ENCODE results near the gene ALK. TPM values are rescaled to one million over a fixed set of nuclear protein-coding genes. Genes with fewer than 3 reads are reported as not detected.
"Not testable (repeated sequence)": the region's sequence is repeated elsewhere in the genome, so short reads cannot be mapped to it uniquely, and the experiment has no call there.

Gene ALK
- total RNA-seq, 1 donor from 2014 or later, result 0.41 TPM

DNA sequence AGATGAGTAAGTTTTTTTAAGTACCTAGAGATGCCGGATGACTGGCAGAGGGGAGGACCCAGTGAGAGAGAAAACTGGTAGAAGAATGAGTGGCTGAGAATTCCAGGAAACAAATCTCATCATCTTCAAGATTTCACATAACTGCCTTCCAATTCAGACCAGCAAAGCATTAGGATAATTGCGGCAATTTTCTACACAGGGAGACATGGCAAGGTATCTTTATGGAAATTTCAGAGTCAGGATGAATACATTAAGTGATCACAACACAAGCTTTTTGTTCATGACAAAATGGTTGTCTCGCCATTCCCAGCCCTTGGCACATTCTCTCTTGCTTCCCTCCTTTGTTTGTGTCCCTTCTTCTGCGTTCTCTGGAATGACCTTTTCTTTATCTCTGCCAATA, 82.1 kb downstream of the ALK start:
- no peak for DNase-seq

- no peak for DNase-seq
These were observed 83.5 kb downstream of the ALK start for GRCh38 chr2:29837925-29838324.

- no peak for DNase-seq
These were observed 86.8 kb downstream of the ALK start for GRCh38 chr2:29834624-29835023.

DNA sequence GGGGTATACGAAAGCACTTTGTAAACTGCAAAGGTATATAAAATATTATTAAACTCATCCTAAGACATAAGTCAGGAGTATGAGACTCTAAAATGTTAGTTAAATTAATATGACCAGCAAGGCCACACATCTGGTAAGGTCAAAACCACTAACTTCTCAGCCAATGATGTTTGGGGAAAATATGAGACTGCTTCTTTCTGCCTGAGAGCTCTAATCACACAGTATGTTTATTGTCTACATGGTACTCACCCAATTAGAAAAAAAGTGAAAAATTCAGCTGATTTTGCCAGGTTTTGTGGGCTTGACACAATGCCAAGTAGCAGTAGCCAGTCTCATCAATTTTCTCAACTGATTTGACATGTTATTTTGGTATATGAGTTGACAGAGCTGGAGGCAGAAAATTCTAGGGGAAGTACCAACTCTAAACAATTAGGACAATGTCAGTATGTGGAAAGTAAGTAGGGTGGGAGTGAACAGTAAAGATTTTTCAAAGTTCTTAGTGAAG, 87.3 kb downstream of the ALK start:
- no peak for DNase-seq

GRCh38 chr2:29831560-29831959, 89.8 kb downstream of the ALK start:
- DNase-seq, result no peak

GRCh38 chr2:29829841-29830240, 91.5 kb downstream of the ALK start:
- no peak for DNase-seq

DNA sequence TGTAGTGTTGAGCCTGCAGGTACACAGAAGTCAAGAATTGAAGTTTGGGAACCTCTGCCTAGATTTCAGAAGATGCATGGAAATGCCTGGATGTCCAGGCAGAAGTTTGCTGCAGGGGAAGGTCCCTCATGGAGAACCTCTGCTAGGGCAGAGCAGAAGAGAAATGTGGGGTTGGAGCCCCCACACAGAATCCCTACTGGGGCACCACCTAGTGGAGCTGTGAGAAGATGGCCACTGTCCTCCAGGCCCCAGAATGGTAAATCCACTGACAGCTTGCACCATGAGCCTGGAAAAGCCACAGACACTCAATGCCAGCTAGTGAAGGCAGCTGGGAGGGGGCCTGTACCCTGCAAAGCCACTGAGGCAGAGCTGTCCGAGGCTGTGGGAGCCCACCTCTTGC, 97.2 kb downstream of the ALK start:
- DNase-seq, result not testable (repeated sequence)

DNA sequence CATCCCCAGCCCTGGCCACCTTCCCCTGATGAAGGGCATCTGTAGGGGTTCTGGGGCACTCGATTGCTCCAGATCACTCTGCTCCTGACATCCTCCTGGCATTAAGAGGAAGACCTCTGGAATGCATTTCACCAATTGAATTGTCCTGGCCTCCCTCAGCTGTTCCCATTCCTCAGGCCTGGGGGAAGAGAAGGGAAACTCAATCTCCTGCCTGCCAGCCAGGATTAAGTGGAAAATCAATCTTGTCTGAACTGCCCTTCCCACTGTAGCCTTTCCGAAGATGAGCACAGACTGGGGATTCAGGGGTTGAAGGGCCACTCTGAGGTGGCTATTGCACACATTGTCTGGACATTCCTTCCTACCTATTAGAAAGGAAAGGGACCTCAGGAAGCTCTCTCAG, 99.8 kb downstream of the ALK start:
- peak; percentile 77 for DNase-seq

GRCh38 chr2:29819570-29819969, 101.8 kb downstream of the ALK start:
- no peak for DNase-seq

GRCh38 chr2:29817801-29818680, 103.3 kb downstream of the ALK start:
- DNase-seq, result peak; percentile 23

DNA sequence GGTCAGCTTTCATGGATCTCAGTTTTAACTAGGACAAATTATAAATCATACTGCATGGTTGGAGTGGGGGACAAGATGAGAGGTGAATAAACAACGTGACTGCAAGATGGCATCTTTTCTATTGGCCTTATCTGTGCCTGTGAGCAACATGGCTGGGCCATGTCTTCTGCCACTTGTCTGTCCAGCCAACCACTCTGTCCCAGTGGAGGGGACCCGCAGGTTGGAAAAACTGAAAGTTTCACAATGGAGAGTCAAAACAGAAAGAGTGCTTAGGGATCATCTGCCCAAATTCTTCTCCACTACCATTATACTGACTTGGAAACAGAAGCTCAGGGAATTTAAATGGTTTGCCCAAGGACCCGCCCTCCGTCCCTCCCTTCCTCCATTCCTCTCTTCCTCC, 104.1 kb downstream of the ALK start:
- DNase-seq, result no peak

- no peak for DNase-seq
These were observed 104.7 kb downstream of the ALK start for GRCh38 chr2:29816651-29817050.

DNA sequence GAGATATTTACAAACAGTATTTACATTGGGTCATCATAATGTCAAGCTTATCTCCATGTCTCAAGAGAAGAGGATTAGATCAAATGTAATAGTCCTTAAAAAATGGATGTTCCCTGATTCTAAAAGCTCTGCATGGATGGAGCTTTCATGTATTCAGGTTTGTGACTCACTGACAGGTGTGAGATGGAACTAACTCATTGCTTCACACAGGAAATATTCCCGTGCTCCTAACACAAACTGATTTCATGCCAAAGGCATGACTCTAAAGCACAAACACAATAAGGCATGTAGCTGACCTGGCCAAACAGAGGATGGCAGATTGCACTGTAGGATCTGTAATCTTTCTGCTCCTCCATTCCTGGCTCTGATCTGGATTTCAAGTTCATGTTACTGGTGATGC, 110.0 kb downstream of the ALK start:
- no peak for DNase-seq

- no peak for DNase-seq
These were observed 110.4 kb downstream of the ALK start for GRCh38 chr2:29810956-29811355.

GRCh38 chr2:29808321-29808720, 113.1 kb downstream of the ALK start:
- DNase-seq, result no peak

DNA sequence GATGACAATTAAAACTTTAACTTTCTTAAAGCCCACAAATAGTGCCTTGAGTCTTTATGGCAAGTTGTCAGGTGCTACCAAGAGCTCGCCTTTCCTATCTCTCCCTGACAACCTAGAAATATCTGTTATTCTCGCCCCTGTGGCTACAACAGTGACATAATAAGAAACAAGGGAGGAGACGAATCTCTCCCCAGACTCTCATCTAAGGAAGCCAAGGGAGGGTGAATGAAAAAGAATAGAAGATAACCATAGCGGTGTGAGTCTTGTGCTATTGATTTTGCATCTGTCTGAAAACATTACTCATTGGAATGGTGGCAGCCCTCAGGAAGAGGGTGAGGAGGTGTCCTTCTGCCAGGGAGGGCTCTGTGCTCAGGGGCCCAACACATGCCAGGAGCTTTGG, 114.3 kb downstream of the ALK start:
- DNase-seq, result no peak

DNA sequence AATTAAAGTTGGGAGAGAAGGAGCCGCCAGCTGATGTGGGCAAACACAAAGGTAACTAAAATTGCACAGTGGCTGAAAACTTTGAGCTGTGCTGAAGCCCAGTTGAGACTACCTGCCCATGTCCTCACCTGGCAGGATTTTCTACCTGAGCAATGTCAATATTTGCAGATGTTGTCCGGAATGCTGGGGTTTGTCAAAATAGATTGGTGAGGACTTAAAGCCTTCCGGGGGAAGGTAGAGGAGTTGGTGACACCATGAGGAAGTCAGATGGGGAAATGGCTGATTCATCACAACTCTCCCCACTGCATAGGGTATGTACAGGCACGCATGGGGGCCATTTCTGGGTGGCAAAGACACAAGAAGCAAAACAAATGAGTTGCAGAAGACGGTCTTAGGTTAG, 114.9 kb downstream of the ALK start:
- no peak for DNase-seq

DNA sequence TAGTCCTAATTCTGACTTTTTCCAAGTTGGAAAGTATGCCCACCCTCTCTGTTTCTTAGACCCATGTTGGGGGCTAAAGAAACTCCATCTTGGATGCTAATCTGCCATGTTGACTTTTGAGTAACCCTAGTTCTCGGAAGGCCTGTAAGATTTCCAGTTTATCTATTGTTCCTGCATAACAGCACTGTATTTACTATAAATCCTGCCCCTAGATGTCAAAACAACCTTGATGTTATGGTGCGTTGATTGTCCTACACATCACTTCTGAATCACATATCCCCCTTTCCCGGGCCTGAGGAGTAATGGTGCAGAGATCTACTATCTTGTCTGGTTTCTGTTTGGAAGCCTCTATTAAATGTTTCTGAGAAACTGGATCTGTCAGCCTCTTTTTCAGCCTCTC, 116.7 kb downstream of the ALK start:
- DNase-seq, result no peak

- DNase-seq, result no peak
These were observed 117.8 kb downstream of the ALK start for GRCh38 chr2:29803537-29803936.

GRCh38 chr2:29802986-29803385, 118.4 kb downstream of the ALK start:
- DNase-seq, result no peak

DNA sequence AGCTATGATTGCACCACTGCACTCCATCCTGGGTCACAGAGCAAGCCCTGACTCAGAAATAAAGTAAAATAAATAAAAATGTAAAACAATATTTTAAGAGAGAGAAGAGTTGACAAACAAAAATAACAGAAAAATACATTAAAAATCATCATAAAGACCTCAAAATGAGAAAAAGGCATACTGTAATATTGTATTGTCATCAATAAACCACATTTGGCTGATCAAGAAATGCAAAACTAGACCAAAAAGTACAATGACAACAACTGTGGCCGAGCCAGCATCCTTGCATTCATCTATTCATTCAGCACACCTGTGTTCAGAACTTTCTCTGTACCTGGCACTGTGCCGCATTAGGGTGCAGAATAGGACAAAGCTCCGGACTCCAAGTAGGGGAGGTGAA, 121.8 kb downstream of the ALK start:
- DNase-seq, result no peak

DNA sequence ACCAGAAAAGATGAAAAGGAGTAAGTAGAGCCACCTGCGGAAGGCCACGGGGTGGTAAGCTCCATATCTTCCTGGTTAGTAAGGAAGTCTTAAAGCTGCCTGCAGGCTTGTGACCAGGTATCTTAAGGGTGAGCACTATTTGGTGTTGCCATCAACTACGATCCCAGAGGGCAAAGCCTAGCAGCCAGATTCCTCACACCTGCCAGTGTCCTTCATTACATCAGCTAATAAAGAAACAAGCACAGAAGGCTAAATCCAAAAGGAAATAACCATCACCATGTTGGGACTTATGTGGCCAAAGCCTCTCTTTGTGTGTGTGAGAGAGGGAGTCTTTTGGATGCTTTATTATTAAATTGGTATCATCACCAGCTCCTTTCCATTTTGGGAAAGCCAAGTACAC, 123.5 kb downstream of the ALK start:
- no peak for DNase-seq

DNA sequence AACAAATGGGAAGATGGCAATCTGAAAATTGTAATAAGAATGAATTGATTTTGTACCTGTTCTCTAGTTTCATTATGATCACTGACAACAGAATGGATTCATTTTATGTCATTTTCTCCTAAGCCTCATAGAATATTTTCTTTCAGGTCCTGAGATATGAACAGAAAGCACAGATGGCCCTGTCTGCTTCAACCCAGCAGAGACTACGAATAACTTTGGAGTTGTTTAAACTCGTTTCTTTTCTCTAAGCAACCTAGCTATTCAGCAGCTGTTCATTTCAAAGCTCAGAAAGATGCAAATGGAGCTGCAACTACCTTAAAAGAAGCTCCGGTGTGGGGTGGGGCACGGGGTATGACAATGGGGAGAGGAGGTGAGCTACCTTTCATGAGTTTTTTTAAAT, 124.9 kb downstream of the ALK start:
- DNase-seq, result no peak

DNA sequence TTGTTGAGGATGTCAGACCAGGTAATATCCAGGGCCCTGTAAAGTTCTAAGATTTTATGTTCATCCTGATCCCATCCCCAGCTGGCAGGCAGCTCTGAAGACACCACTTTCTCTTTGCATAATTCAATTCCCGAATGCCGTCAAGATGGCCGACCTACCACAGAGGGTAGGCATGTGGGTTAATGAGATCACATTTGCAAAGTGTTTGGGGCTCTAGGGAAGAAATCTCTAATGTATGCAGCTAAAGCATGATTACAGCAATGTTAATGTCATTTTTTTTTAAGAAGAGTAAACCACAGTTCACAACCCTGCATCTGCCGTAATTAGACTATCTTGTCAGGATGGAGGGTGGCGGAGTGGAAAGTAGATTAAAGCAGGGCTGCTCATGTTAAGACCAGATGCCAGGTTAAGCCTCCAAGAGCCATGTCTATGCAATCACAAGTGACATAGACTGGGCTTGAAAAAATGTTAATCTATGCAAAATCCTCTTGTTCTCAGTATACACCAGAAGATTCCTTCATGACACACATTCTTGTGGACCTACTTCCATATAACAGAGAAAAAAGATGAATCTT, 131.4 kb downstream of the ALK start:
- DNase-seq, result no peak

Data from tongue (tissue), 2 donors.